Fibroblast of lung (primary cell): ENCODE results near the gene CLEC4G. TPM values are rescaled to one million over a fixed set of nuclear protein-coding genes. Genes with fewer than 3 reads are reported as not detected.

ENCODE experiments used
- DNase-seq, 2 donors: peaks; one replicate each; pipeline versions ENCODE4 v3.0.0 to v3.0.0-alpha.2; 2010; ENCODE audit warnings: low read depth in 2 of 2
- H2AFZ ChIP-seq: 2 replicates; pipeline ENCODE4 v1.5.1; 2012; ENCODE audit warnings: low read length, control low read depth, inconsistent platforms
- H3K27ac ChIP-seq: 2 replicates; pipeline ENCODE4 v1.5.1; 2011; ENCODE audit warnings: low read length, control low read depth; ENCODE audit not compliant: insufficient read depth
- H3K27me3 ChIP-seq: 2 replicates; pipeline ENCODE4 v1.5.1; 2011; ENCODE audit warnings: mild to moderate bottlenecking, low read length; ENCODE audit not compliant: control insufficient read depth, insufficient read depth
- H3K36me3 ChIP-seq: 2 replicates; pipeline ENCODE4 v1.5.1; 2011; ENCODE audit warnings: low read length; ENCODE audit not compliant: control insufficient read depth, insufficient read depth
- H3K4me1 ChIP-seq: 2 replicates; pipeline ENCODE4 v1.5.1; 2011; ENCODE audit warnings: low read length; ENCODE audit not compliant: control insufficient read depth, insufficient read depth; ENCODE audit errors: extremely low read depth
- H3K4me2 ChIP-seq: 2 replicates; pipeline ENCODE4 v1.5.1; 2011; ENCODE audit warnings: low read length, control low read depth; ENCODE audit not compliant: insufficient read depth; ENCODE audit errors: extremely low read depth
- H3K4me3 ChIP-seq, 4 experiments: fragments of 200-600 bp in 1 of 4; sonication (generic) in 1 of 4; replicated peaks in 1 of 4; 2 replicates each; pipeline ENCODE4 v1.5.1; 2011 to 2016; ENCODE audit warnings: low read length in 4 of 4, low read depth in 3 of 4, mild to moderate bottlenecking in 3 of 4, control low read depth in 2 of 4, inconsistent platforms in 1 of 4, mixed read lengths in 1 of 4; ENCODE audit not compliant: insufficient read depth in 1 of 4; ENCODE audit errors: control extremely low read depth in 1 of 4
- H3K79me2 ChIP-seq: 2 replicates; pipeline ENCODE4 v1.5.1; 2012; ENCODE audit warnings: mild to moderate bottlenecking, low read length, inconsistent platforms; ENCODE audit not compliant: control insufficient read depth, insufficient read depth
- H3K9ac ChIP-seq: 2 replicates; pipeline ENCODE4 v1.5.1; 2011; ENCODE audit warnings: mild to moderate bottlenecking, low read length, control low read depth; ENCODE audit not compliant: insufficient read depth
- H3K9me3 ChIP-seq: 2 replicates; pipeline ENCODE4 v1.5.1; 2012; ENCODE audit warnings: low read depth, low read length; ENCODE audit not compliant: control insufficient read depth, insufficient read depth
- H4K20me1 ChIP-seq: 2 replicates; pipeline ENCODE4 v1.5.1; 2011; ENCODE audit warnings: low read length; ENCODE audit not compliant: control insufficient read depth, insufficient read depth; ENCODE audit errors: extremely low read depth
- EZH2 ChIP-seq: IDR thresholded peaks from 2 replicates; pipeline ENCODE4 v1.5.1; 2012; ENCODE audit warnings: low read length, control low read depth, mild to moderate bottlenecking; ENCODE audit errors: missing control alignments
- polyA plus RNA-seq, 2 donors: library from polyadenylated mRNA; depleted of rRNA in 1 of 2; stranded (reverse) in 1 of 2; unstranded in 1 of 2; fragments of >200 nt; gene quantifications; 2 replicates each; pipeline ENCODE4 v1.2.1, GENCODE V29; 2011 to 2012; ENCODE audit warnings: missing spikeins in 1 of 2
- total RNA-seq: library from RNA; depleted of rRNA; stranded (reverse); fragments of >200 nt; gene quantifications from 2 replicates; pipeline ENCODE4 v1.2.1, GENCODE V29; 2014
- TF ChIP-seq, protein P1 (sequence below), 2 donors: IDR thresholded peaks in 1 of 2; conservative IDR thresholded peaks in 1 of 2; 1 replicate in 1 of 2; 2 replicates in 1 of 2; pipeline ENCODE4 v1.5.1; 2011 to 2012; ENCODE audit warnings: low read length in 2 of 2, control low read depth in 1 of 2, inconsistent platforms in 1 of 2, low read depth in 1 of 2, mild to moderate bottlenecking in 1 of 2

The CLEC4G gene
- total and polyA plus RNA-seq, 2 donors (not counting 1 experiment from before 2014, with no cell fraction given): not detected

- Histone ChIP-seq H3K79me2 (no peaks in the 10 kb centered on the region), H2AFZ (no peak overlapping the region), H3K4me1 (no peaks in the 10 kb centered on the region), H3K36me3 (no peaks in the 10 kb centered on the region), H3K9ac (no peak overlapping the region), H3K4me2 (no peak overlapping the region), H3K4me3 (no peak overlapping the region), H3K27me3 (no peaks in the 10 kb centered on the region), H4K20me1 (no peaks in the 10 kb centered on the region), H3K9me3 (no peaks in the 10 kb centered on the region), H3K27ac (no peak overlapping the region)
- DNase-seq: peak in 1 of 2 donors; percentile 3
- no peak for TF ChIP-seq EZH2
- TF ChIP-seq, protein P1, sequence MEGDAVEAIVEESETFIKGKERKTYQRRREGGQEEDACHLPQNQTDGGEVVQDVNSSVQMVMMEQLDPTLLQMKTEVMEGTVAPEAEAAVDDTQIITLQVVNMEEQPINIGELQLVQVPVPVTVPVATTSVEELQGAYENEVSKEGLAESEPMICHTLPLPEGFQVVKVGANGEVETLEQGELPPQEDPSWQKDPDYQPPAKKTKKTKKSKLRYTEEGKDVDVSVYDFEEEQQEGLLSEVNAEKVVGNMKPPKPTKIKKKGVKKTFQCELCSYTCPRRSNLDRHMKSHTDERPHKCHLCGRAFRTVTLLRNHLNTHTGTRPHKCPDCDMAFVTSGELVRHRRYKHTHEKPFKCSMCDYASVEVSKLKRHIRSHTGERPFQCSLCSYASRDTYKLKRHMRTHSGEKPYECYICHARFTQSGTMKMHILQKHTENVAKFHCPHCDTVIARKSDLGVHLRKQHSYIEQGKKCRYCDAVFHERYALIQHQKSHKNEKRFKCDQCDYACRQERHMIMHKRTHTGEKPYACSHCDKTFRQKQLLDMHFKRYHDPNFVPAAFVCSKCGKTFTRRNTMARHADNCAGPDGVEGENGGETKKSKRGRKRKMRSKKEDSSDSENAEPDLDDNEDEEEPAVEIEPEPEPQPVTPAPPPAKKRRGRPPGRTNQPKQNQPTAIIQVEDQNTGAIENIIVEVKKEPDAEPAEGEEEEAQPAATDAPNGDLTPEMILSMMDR (conservative IDR thresholded peaks at IDR 0.05 in 1 of 2, IDR thresholded peaks at IDR 0.05 in 1 of 2; ENCODE audit: low read depth in 1 of 2, low read length in 2 of 2): no peak
Measured at GRCh38 chr19:7699417-7700401, 32.2 kb downstream of the CLEC4G start.

DNA sequence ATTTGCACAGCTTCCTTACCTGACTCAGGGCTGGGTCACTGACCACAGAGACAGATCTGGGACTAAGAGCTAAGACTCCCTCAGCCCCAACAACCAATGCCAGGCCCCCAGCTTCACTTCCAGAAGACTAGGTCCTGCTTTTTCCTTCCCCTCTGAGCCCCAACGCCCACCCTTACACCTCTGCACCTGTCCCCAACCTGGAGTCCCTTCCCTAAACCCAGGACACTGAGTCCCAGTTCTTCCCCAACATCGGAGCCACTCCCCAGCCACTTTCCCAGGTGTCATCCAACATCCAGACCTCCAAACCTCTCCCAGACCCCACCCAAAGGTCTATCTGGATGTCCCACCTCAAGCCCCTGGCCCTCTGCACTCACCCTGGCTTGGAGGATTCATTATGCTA lies 32.9 kb downstream of the CLEC4G start:
- Histone ChIP-seq H2AFZ (no peak overlapping the region), H3K4me3 (no peak overlapping the region), H4K20me1 (no peaks in the 10 kb centered on the region), H3K4me1 (no peaks in the 10 kb centered on the region), H3K79me2 (no peaks in the 10 kb centered on the region), H3K36me3 (no peaks in the 10 kb centered on the region), H3K9ac (no peak overlapping the region), H3K4me2 (no peak overlapping the region), H3K27ac (no peak overlapping the region), H3K27me3 (no peaks in the 10 kb centered on the region), H3K9me3 (no peaks in the 10 kb centered on the region)
- DNase-seq: no peak
- TF ChIP-seq, protein P1 (conservative IDR thresholded peaks at IDR 0.05 in 1 of 2, IDR thresholded peaks at IDR 0.05 in 1 of 2; ENCODE audit: low read depth in 1 of 2, low read length in 2 of 2): no peak
- TF ChIP-seq EZH2: no peak

GRCh38 chr19:7698583-7698982 lies 33.3 kb downstream of the CLEC4G start:
- no peak for DNase-seq
- H3K27me3 ChIP-seq: no peaks in the 10 kb centered on the region
- H3K4me3 ChIP-seq: no peak overlapping the region

More at GRCh38 chr19:7698583-7698982, 33.3 kb downstream of the CLEC4G start:
- H2AFZ ChIP-seq: no peak overlapping the region
- H3K79me2 ChIP-seq: no peaks in the 10 kb centered on the region
- no peaks in the 10 kb centered on the region for H4K20me1 ChIP-seq
- H3K4me1 ChIP-seq: no peaks in the 10 kb centered on the region
- no peak overlapping the region for H3K4me2 ChIP-seq
- TF ChIP-seq, protein P1 (conservative IDR thresholded peaks at IDR 0.05 in 1 of 2, IDR thresholded peaks at IDR 0.05 in 1 of 2; ENCODE audit: low read depth in 1 of 2, low read length in 2 of 2): no peak
- no peak for TF ChIP-seq EZH2
- H3K9me3 ChIP-seq: no peaks in the 10 kb centered on the region
- H3K9ac ChIP-seq: no peak overlapping the region
- no peaks in the 10 kb centered on the region for H3K36me3 ChIP-seq
- H3K27ac ChIP-seq: no peak overlapping the region
